Ramos (cell line): ENCODE data around the gene SUCLG1.
"Not testable (repeated sequence)": the region's sequence is repeated elsewhere in the genome, so short reads cannot be mapped to it uniquely, and the experiment has no call there.

ENCODE experiments used
- in situ Hi-C: fragments of 300-500 bp; cut with MboI; formaldehyde crosslinking; loops from one replicate; pipeline ENCODE4 v1.14.3; 2022; ENCODE audit warnings: low sequenced_read_pairs; ENCODE audit not compliant: unreplicated experiment

The SUCLG1 gene

DNA sequence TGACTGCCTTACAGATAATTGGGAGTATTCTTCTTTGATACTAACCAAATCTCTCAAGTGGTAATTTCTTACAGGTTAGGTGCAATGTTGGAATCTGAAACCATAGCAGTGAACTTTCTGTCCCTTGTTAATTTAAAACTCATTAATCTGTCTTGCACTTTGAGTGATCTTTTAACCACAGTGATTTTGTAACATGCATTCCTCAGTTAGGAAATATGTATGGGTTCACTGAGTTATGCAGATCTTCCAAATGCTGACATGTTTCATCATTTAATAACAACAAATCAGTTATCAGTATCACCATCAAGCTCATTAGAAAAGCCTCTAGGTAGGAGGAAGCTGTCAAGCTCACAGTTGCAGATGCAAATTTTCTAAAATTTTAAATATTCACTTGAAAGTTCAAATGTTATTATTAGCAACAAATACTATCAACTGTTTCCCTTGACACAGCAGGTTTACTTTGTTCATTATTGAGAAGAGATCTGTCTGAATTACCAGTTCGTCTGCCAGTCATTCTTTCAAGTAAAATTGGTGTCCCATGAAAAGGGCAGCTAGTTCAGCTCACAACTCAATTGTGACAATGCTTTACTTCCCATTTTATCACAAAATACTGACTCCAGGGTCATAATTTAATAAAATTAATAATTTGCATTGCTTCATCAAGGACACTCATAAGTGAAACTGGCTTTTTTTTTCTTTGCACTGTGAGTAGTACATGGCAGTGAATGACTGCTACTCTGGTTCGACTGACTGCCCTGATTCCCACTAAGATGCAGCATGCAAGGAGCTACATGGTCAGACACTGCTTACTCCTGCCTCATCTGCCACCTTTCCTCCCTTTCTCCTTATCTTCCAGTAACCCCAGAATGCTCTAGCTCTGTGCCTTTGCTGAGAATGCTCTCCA, 31.6 kb downstream of the SUCLG1 start:
- in situ Hi-C loops = no loop called here

DNA sequence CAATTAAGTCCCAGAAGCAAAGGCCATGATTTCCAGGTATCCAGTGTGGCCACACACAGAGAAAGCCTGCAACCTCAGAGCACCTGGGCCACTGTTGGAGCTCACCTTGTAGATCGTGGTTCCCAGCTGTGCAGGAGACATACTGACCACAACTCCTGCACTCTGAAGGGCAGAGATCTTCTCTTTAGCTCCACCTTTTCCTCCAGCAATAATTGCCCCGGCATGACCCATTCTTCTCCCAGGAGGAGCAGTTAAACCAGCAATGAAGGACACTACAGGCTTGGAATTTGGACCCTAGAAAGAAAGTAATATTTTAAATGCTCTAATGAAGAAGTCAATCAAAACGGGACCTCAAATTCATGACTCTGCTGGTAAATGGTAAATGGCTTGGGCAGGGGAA, 33.8 kb downstream of the SUCLG1 start:
- in situ Hi-C loops = no loop called here

GRCh38 chr2:84424152-84424551, 34.9 kb downstream of the SUCLG1 start:
- in situ Hi-C loops = no loop called here

GRCh38 chr2:84421791-84422190, 37.3 kb downstream of the SUCLG1 start:
- in situ Hi-C loops = no loop called here

DNA sequence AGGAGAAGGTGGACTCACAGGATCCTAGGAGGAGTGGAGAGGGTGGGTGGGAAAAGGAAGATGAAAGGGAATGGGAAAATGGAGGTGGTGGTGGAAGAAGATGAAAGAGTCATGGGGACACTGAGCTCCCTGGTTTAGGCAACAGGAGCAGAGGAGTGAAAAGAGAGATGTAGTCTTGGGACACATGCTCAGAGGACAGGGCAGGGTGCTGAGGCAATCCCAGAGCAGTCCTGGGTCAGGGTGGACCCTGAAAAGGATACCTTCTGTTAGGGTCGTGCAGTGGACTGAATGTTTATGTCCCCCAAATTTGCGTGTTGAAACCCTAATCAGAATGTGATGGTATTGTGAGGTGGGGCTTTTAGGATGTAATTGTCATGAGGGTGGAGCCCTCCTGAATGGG, 37.9 kb downstream of the SUCLG1 start:
- in situ Hi-C loops = no loop called here

DNA sequence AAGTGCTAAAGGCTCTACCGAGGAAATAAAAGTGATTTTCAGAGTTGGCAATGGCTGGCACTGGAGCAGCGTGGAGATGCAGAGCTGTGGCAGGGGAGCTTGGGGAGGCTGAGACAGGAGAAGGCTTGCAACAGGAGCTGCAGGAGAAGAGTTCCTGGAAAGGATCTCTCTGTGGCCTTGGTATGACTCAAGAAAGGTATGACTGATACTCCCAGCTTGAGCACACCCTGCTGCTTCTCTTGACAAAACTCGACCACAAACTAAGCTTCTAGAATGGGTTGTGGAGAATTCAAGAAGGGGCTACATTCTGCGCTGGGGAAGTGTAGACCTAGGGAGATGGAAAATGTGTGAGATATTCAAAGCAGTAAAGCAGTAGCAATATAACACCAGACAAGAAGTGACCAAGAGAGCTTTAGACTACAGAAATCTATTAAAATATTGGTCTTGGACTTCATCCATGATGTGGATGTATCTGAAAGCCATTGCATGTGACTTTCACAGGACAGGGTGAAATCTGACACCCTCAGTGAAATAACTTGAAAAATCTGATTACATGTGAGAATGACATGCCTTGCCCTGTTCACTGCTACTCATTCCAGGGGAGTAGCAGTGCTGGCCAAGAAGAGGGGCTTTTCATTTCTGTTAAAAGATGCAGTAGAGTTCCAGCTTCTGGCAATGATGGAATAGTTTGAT, 41.5 kb downstream of the SUCLG1 start:
- in situ Hi-C loops = no loop called here

DNA sequence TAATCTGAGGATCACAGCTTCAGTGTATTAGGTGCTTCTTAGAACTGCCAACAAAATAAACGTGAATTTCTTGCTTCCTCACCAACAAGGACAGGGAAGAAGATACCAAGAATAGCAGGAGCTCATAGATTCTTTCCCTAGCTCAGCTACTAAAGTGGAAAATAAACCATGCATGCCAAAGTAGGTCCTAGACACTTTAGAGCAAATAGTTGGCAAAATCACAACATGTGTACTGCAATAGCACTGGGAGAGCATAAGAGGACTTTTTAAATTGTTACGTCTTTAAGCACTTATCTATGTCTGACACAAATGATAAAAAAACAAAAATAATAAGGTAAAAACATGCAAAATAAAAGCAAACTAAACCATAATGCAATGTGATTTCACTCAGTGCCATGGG, 49.5 kb downstream of the SUCLG1 start:
- in situ Hi-C loops = no loop called here

DNA sequence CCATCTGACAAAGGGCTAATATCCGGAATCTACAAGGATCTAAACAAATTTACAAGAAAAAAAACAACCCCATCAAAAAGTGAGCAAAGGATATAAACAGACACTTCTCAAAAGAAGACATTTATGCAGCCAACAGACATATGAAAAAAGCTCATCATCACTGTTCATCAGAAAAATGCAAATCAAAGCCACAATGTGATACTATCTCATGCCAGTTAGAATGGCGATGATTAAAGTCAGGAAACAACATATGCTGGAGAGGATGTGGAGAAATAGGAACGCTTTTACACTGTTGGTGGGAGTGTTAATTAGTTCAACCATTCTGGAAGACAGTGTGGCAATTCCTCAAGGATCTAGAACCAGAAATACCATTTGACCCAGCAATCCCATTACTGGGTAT, 57.0 kb downstream of the SUCLG1 start:
- in situ Hi-C loops = not testable (repeated sequence)

DNA sequence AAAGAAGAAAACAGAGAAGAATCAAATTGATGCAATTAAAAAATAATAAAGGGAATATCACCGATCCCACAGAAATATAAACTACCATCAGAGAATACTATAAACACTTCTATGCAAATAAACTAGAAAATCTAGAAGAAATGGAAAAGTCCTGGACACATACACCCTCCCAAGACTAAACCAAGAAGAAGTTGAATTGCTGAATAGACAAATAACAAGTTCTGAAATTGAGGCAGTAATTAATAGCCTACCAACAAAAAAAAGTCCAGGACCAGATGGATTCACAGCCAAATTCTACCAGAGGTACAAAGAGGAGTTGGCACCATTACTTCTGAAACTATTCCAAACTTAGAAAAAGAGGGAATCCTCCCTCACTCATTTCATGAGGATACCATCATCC, 59.2 kb downstream of the SUCLG1 start:
- in situ Hi-C loops = not testable (repeated sequence)

- in situ Hi-C loops = no loop called here
Observed at GRCh38 chr2:84395820-84396219, 63.3 kb downstream of the SUCLG1 start.

- in situ Hi-C loops = no loop called here
Observed at GRCh38 chr2:84394628-84395027, 64.5 kb downstream of the SUCLG1 start.

- in situ Hi-C loops = no loop called here
Observed at GRCh38 chr2:84393829-84394228, 65.3 kb downstream of the SUCLG1 start.

DNA sequence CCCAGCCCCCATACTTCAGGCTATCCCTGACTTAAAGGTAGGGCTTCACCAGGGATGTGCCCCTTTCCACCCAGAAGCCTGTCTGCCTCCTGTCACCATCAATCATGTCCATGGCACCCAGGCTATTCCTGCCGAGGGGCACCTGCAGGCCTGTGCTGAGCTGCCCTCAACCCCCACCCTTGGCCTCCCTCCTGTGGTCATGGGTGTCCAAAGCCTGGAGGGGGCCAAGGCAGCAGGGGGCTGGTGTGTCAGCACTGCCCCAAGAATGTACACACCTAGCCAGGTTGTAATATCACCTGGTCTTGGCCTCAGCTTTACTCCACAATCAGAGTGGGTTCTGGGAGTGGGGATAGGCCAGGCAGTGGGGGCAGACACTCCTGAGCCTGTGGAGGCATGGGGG, 69.3 kb downstream of the SUCLG1 start:
- in situ Hi-C loops = no loop called here

- in situ Hi-C loops = no loop called here
Observed at GRCh38 chr2:84388921-84389490, 70.1 kb downstream of the SUCLG1 start.

DNA sequence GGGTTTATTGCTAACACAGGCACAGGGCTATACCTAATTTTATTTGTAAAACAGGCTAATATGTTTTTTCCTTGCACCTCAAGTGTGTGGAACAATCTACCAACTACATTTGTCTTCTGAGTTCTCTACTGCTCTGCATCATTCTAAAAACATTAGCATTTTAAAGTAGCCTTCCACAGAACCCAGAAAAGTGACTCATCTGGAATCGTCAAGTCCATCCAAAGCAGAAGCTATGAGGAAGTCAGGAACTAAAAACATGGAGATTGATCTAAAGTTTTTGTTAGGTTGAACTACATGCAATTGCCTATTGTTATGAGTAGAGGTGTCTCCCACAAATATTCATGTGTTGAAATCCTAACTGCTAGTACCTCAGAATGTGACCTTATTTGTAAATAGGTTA, 70.9 kb downstream of the SUCLG1 start:
- in situ Hi-C loops = no loop called here

GRCh38 chr2:84386336-84387040, 72.6 kb downstream of the SUCLG1 start:
- in situ Hi-C loops = no loop called here

DNA sequence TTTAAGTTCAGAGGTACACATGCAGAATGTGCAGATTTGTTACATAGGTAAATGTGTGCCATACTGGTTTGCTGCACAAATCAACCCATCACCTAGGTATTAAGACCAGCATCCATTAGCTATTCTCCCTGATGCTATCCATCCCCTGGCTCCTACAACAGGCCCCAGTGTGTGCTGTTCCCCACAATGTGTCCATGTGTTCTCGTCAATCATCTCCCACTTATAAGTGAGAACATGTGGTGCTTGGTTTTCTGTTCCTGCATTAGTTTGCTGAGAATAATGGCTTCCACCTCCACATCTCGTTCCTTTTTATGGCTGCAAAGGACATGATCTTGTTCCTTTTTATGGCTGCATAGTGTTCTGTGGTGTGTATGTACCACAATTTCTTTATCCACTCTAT, 75.8 kb downstream of the SUCLG1 start:
- in situ Hi-C loops = no loop called here

GRCh38 chr2:84380875-84381274, 78.2 kb downstream of the SUCLG1 start:
- in situ Hi-C loops = no loop called here

DNA sequence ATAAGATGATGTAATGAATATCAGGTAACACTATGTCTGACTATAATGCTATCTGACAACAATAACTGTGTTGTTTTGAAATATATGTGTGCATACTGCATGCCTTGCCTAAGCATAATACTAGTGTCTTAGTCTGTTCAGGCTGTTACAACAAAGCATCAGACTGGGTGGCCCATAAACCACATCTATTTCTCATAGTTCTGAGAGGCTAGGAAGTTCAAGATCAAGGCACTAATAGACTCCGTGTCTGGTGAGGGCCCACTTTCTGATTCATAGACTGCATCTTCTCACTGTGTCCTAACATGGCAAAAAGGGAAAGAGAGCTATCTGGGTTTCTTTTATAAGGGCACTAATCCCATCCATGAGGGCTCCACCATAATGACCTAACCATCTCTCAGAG, 80.1 kb downstream of the SUCLG1 start:
- in situ Hi-C loops = no loop called here

DNA sequence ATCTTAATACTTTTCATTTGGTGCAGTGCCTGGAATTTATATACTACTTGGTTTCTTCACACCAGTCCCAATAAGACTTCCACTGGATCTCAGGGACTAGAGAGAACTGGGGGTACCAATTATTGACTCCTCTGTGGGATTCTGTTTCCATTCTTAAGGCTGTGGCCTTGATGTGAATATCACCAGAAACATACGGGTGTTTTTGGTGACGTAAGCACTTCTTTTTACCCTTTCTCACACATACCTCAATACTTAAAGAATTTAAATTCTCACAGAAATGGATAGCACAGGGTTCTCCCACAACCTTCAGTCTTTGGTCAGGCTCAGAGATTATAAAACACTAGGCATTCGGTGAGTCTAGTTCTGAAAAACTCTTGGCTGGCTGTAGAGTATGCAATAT, 84.1 kb downstream of the SUCLG1 start:
- in situ Hi-C loops = no loop called here

- in situ Hi-C loops = no loop called here
Observed at GRCh38 chr2:84373866-84374265, 85.2 kb downstream of the SUCLG1 start.
